GM18907 (cell line): ENCODE data around the gene RAB39A.
"Not testable (repeated sequence)": the region's sequence is repeated elsewhere in the genome, so short reads cannot be mapped to it uniquely, and the experiment has no call there.

ENCODE experiments used
- ATAC-seq: cut with Tn5 transposase; IDR thresholded peaks from one replicate; pipeline ENCODE4 v1.9.1; 2021; ENCODE audit warnings: mild to moderate bottlenecking, moderate library complexity; ENCODE audit not compliant: unreplicated experiment

RAB39A gene

DNA sequence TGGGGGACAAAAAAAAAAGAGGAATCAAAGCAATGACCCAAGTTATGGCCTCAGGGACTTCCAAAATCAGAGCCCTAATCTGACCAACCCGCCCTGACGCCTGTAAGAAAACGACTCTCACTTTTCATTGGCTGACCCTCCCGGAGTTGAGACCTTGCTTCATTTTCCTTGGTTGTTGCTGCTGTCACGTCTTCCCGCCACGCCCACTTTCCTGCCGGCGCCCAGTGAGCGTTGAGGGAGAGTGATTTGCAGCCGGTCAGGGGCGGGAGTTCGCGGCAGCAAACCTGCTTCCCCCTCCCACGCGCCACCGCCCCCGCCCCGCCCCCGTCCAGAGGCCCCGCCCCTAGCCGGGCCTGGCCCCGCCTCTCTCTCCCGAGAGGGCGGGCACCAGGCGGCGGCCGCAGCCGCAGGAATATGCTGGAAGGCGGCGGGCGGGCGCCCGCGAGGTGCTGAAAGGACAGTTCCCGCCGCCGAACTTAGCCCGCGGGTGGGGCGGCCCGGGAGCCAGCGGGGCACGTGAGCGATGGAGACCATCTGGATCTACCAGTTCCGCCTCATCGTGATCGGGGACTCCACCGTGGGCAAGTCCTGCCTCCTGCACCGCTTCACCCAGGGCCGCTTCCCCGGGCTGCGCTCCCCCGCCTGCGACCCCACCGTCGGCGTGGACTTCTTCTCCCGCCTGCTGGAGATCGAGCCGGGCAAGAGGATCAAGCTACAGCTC lies at the start of gene RAB39A:
RAB39A (plus strand) TSS at position 403 of the 721 bp plus-strand sequence; CDS start at position 524, 121 bp downstream.
- ATAC-seq: peak; percentile 97

DNA sequence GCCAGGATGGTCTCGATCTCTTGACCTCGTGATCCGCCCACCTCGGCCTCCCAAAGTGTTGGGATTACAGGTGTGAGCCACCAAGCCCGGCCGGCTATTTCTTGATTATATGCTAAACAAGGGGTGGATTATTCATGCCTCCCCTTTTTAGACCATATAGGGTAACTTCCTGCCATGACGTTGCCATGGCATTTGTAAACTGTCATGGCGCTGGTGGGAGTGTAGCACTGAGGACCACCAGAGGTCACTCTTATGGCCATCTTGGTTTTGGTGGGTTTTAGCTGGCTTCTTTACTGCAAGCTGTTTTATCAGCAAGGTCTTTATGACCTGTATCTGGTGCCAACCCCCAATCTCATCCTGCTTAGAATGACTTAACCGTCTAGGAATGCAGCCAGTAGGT lies 46.8 kb upstream of the RAB39A start:
- not testable (repeated sequence) for ATAC-seq

- ATAC-seq: no peak
Measured at GRCh38 chr11:107882095-107882820, 46.0 kb upstream of the RAB39A start.

- ATAC-seq: peak; percentile 78
Measured at GRCh38 chr11:107898270-107898669, 30.0 kb upstream of the RAB39A start.

DNA sequence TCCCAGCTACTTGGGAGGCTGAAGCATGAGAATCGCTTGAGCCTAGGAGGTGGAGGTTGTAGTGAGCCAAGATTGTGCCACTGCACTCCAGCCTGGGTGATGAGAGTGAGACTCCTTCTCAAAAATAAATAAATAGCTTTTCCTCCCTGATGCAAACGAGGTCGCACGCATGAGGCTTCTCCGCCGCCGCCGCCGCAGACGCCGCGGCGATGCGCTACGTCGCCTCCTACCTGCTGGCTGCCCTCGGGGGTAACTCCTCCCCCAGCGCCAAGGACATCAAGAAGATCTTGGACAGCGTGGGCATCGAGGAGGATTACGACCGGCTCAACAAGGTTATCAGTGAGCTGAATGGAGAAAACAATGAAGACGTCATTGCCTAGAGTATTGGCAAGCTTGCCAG lies 20.0 kb upstream of the RAB39A start:
- no peak for ATAC-seq

- not testable (repeated sequence) for ATAC-seq
Measured at GRCh38 chr11:107912415-107912814, 15.8 kb upstream of the RAB39A start.

DNA sequence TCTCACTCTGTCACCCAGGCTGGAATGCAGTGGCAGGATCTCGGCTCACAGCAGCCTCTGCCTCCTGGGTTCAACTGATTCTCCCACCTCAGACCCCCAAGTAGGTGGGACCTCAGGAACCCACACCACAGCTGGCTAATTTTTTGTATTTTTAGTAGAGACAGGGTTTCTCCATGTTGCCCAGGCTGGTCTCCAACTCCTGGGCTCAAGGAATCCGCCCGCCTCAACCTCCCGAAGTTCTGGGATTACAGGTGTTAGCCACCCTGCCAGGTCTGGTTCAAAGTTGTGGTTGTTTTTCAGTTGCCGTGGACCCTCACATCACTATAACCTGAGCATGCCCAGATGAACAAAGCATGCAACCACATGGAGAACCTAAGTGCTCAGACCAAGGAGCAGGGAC lies 13.0 kb upstream of the RAB39A start:
- no peak for ATAC-seq

DNA sequence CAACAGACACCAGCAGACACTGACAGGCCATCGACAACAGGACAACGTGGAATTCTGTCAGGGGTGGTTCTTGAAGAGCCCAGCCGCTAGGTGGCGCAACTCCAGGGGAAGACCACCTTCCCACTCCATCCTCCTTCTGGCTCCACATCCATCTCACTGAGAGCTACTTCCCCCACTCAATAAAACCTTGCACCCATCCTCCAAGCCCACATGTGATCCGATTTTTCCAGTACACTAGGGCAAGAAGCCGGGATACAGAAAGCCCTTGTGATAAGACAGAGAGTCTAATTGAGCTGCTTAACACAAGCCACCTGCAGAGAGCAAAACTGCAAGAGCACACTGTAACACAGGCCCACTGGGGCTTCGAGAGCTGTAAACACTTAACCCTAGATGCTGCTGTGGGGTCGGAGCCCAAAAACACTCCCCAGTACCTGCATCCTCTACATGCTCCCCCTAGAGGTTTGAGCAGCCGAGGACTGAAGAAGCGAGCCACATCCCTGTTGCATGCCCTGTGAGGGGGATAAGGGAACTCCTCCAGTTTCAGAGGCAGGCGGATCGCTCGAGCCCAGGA lies 11.5 kb upstream of the RAB39A start:
- ATAC-seq: peak; percentile 64

GRCh38 chr11:107921997-107922396 lies 6.3 kb upstream of the RAB39A start:
- ATAC-seq: no peak

- not testable (repeated sequence) for ATAC-seq
Measured at GRCh38 chr11:107923519-107923918, 4.7 kb upstream of the RAB39A start.

GRCh38 chr11:107924306-107924705 lies 3.9 kb upstream of the RAB39A start:
- ATAC-seq: no peak

DNA sequence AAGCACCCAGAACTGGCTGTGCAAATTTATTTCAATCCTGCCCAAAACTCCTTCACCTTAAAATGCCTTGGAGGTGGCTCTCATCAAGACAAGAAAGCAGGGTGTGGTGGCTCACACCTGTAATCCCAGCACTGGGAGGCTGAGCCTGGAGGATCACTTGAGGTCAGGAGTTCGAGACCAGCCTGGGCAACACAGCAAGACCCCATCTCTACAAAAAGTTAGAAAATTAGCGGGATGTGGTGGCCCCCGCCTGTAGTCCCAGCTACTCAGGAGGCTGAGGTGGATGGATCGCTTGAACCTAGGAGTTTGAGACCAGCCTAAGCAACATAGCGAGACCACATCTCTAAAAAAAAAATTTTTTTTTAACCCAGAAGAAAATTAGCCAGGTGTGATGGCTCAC lies 689 bp upstream of the RAB39A start:
- ATAC-seq: no peak

DNA sequence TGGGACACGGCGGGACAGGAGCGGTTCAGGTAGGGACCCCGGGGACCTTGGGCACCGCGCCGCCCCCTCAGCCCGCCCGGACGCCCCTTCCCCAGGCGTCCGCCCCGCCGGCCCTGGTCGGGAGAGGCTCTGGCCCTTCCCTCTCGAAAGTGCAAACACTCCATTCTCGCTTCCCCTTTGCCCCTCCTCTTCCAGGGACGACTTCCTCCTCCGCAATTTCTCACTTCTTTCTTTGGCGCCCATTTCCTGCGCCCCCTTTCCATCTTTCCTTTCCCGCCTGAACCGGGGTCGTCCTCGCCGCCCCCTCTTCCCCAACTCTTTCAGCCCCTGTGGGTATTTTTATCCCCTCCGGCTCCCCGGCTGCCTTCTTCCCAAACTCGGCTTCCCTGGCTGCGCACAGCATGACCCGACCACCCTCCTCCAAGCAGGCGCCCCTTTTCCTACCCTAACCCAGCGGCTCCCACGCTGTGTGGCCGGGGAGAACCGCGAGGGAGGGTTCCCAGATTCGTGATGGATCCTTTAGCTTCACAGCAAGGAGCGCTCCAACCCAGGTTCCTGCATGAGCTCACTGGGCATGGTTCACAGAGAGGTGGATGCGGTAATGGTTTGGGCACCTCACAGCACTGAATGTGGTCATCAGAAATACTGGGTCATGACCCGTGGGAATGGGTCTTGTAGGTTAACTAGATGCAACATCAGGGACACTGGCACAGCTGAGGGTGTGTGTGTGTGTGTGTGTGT lies 689 bp downstream of the RAB39A start:
- peak; percentile 26 for ATAC-seq

- no peak for ATAC-seq
Measured at GRCh38 chr11:107929611-107930200, 1.5 kb downstream of the RAB39A start.

DNA sequence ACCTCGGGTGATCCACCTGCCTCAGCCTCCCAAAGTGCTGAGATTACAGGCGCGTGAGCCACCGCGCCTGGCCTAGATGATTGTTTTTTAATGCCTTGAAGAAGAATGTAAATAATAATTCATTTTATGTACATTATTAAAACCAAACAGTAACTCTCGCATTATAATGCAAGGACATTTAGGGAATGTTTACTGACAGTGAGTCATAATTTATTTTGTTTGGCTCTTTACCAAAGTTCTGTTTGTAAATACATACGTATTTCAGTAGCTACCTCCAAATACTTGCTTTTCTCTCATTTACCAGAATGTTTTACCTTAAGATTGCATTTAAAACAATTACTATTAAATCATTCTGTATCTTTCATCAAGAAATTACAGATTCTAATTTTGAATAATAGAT lies 3.0 kb downstream of the RAB39A start:
- no peak for ATAC-seq

- ATAC-seq: no peak
Measured at GRCh38 chr11:107947904-107948303, 19.7 kb downstream of the RAB39A start.

GRCh38 chr11:107948328-107948727 lies 20.1 kb downstream of the RAB39A start:
- ATAC-seq: not testable (repeated sequence)

DNA sequence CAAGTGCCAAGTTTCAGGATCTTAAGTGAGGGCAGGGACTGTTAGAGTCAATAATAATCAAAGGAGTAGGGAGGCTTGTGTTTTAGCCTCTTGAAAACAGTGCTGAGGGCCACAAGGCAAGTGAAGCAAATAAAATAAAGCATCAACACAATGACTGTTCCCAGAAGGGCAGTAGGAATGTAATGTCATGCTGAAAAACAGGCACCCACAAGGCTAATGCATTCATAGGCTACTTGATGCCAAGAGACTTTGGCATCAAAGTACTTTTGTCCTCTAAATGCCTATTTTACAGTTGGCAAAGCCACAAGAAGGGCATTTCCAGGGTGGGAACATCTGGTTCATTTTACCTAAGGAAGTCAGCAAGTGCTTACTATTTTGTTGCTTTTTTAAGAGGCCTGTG lies 22.9 kb downstream of the RAB39A start:
- ATAC-seq: no peak

DNA sequence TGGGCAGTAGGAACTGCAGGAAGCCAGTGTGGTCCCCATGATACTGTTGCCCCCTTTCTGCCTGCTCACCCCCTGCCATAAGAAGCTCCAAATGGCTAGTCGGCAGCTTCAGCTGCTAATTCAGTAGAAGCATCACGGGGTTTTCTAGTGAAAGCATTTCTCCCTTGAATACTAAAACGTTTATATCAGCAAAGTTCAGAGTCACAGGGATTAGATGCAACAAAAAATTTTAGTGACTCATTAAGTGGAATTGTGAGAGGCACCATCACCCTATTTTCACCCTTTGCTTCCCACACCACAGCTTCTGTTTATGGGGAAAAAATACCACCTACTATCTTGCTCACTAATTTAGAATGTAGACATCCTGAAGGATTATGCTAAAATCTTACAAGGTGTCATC lies 25.2 kb downstream of the RAB39A start:
- ATAC-seq: no peak

DNA sequence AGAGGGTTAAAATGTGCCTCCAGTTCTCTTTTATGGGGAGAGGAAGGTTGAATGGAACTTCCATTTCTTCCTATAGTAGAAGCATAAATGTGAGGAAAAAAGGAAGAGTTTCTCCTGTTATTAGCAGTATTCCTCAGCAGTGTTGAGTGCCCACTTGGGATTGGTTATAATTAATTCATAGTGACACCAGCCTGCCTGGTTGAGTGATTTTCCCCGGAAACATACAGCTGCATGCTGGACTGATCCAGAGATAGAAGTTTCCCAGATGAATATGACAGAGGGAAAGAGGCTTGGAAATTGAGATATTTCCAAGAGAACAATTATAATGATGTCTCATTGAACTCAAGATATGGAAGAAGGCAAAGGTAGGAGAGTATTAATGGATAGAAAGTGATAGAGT lies 28.3 kb downstream of the RAB39A start:
- ATAC-seq: no peak

- peak; percentile 73 for ATAC-seq
Measured at GRCh38 chr11:107957109-107957588, 28.9 kb downstream of the RAB39A start.
